C4-2B (cell line): Measurements from ENCODE around the gene CYBB.

Source experiments
- CTCF ChIP-seq: fragments of 450-650 bp; conservative IDR thresholded peaks from 2 replicates; pipeline ENCODE4 v1.5.1; 2017; ENCODE audit warnings: mild to moderate bottlenecking
- ZFX ChIP-seq: fragments of 450-650 bp; IDR thresholded peaks from 2 replicates; pipeline ENCODE4 v1.6.1; 2017

GRCh38 chrX:37796310-37796709, 16.5 kb downstream of the CYBB start:
- TF ChIP-seq CTCF (no peak), ZFX (no peak)
